GM18498 (cell line): Measurements from ENCODE around the gene ATP10B.
"Not testable (repeated sequence)": the region's sequence is repeated elsewhere in the genome, so short reads cannot be mapped to it uniquely, and the experiment has no call there.

Experiments used
- ATAC-seq: cut with Tn5 transposase; IDR thresholded peaks from one replicate; pipeline ENCODE4 v1.9.1; 2021; ENCODE audit warnings: mild to moderate bottlenecking, moderate library complexity; ENCODE audit not compliant: unreplicated experiment

Gene ATP10B, protein sequence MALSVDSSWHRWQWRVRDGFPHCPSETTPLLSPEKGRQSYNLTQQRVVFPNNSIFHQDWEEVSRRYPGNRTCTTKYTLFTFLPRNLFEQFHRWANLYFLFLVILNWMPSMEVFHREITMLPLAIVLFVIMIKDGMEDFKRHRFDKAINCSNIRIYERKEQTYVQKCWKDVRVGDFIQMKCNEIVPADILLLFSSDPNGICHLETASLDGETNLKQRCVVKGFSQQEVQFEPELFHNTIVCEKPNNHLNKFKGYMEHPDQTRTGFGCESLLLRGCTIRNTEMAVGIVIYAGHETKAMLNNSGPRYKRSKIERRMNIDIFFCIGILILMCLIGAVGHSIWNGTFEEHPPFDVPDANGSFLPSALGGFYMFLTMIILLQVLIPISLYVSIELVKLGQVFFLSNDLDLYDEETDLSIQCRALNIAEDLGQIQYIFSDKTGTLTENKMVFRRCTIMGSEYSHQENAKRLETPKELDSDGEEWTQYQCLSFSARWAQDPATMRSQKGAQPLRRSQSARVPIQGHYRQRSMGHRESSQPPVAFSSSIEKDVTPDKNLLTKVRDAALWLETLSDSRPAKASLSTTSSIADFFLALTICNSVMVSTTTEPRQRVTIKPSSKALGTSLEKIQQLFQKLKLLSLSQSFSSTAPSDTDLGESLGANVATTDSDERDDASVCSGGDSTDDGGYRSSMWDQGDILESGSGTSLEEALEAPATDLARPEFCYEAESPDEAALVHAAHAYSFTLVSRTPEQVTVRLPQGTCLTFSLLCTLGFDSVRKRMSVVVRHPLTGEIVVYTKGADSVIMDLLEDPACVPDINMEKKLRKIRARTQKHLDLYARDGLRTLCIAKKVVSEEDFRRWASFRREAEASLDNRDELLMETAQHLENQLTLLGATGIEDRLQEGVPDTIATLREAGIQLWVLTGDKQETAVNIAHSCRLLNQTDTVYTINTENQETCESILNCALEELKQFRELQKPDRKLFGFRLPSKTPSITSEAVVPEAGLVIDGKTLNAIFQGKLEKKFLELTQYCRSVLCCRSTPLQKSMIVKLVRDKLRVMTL (N-terminal part only)

GRCh38 chr5:160852049-160852448 lies at the start of gene ATP10B:
ATP10B (minus strand) TSS chr5:160852211; CDS start chr5:160688074, 164,137 bp downstream.
- no peak for ATAC-seq

GRCh38 chr5:160901656-160902055 lies 49.6 kb upstream of the ATP10B start:
- ATAC-seq = no peak

- ATAC-seq = no peak
These were observed 47.7 kb upstream of the ATP10B start for GRCh38 chr5:160899735-160900134.

DNA sequence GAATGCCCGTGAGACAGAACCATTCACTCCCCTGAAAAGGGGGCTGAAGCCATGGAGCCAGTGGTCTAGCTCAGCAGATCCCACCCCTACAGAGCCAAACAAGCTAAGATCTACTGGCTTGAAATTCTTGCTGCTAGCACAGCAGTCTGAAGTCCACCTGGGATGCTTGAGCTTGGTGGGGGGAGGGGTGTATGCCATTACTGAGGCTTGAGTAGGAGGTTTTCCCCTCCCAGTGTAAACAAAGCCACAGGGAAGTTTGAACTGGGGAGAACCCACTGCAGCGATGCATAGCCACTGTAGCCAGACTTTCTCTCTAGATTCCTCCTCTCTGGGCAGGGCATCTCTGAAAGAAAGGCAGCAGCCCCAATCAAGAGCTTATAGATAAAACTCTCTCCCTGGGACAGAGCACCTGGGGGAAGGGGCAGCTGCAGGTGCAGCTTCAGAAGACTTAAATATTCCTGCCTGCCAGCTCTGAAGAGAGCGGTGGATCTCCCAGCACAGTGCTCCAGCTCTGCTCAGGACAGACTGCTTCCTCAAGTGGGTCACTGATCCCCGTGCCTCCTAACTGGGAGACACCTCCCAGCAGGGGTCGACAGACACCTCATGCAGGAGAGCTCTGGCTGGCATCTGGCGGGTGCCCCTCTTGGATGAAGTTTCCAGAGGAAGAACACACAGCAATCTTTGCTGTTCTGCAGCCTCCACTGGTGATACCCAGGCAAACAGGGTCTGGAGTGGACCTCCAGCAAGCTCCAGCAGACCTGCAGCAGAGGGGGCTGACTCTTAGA lies 41.4 kb upstream of the ATP10B start:
- not testable (repeated sequence) for ATAC-seq

DNA sequence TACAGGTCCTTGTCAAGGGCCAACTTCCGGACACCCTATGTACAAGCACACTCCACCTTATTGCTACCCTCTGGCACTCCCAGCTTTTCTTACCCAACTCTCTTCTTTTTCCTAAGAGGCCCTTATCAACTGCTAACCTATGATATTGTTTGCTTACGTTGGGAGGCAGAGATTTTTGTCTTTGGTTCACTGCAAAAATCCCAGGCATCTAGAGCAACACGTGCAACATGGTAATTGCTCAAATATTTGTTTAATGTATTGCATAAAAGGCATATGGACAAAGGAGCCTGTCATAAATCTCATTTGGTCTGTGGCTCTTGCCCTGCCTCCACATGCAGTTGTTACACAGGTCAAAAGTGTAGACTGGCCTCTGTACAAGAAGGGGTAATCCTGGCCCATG lies 35.8 kb upstream of the ATP10B start:
- ATAC-seq = no peak

GRCh38 chr5:160873560-160874200 lies 21.7 kb upstream of the ATP10B start:
- not testable (repeated sequence) for ATAC-seq

DNA sequence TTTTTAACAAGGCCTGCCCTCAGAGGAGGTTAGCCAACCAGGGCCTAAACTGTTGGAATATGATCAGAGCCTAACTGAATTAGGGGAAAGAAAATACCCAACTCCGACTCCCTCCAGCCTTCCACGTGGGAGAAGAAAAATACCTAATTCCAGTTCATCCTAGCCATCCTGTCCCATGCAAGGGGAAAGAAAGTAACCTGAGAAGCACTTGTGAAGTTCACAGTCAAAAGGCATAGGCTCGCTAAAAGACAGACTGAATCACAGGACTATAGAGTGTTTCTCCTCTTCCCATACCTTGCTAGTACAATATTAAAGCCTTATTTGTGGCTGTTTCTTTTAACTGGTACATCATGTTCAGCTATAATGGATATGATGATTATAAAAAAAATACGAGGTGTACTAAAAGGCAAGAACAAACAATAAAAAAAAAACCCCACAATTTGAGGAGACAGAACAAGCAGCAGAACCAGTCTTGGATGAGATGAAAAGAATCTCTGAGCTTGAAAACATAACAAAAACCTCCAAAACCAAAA lies 18.0 kb upstream of the ATP10B start:
- ATAC-seq = no peak

DNA sequence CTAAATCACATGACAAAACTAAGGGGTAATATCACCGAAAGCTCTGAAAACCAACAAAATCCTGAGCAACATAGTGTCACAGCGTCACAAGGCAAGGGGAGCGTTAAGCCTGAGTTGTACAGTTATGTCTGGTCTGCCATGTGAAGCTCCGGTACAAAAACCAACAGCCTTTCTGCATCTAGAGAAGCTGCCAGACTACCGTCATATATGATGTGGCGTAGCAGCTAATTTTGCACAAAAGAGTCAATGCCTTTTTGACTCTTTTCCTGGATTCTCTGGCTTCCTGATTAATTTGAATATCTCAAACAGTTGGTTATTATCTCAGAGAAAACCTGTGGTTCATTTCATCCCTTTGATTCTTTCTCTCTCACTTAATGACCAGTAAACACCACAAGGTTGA lies 16.0 kb upstream of the ATP10B start:
- ATAC-seq = no peak

GRCh38 chr5:160851451-160851850 lies 560 bp downstream of the ATP10B start:
- ATAC-seq = no peak

- ATAC-seq = no peak
These were observed 1.6 kb downstream of the ATP10B start for GRCh38 chr5:160850421-160850820.

GRCh38 chr5:160847526-160848085 lies 4.4 kb downstream of the ATP10B start:
- no peak for ATAC-seq

DNA sequence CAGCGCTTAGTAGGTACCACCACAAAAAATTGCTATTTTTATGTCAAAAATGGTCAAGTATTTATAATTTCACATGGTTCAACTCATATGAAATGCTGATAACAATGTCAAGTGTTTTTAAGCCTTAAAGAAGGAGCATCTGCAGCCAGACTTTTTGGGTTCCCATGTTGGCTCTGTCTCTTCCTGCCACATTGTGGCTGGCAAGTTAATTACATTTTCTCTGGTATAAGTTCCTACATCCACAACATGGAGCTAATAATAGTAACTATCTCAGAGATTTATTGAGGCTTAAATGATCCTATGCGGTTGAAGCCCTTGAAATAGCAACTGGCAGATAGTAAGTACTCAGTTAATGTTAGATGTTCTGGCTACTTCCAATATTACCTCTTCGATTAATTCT lies 5.4 kb downstream of the ATP10B start:
- no peak for ATAC-seq

- no peak for ATAC-seq
These were observed 7.8 kb downstream of the ATP10B start for GRCh38 chr5:160844177-160844576.

DNA sequence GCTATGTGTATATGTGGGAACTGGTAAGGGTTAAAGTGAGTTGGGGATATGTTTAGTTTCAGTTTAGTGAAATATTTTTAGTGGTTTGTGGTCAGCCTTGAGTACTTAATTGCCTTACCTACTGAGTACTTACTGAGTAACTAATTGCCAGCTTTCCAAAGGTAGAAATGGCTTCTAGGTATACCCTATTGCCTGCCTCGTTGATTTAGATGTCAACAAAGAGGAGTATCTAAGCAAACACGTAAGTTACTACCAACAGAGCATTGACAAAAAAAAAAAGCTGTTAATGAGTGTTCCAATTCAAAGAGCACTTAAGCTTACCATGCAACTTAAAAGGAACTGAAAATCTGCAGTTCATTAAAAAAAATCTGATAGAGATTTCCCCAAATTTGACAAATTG lies 8.8 kb downstream of the ATP10B start:
- ATAC-seq = peak; percentile 95

- no peak for ATAC-seq
These were observed 14.0 kb downstream of the ATP10B start for GRCh38 chr5:160837749-160838593.

DNA sequence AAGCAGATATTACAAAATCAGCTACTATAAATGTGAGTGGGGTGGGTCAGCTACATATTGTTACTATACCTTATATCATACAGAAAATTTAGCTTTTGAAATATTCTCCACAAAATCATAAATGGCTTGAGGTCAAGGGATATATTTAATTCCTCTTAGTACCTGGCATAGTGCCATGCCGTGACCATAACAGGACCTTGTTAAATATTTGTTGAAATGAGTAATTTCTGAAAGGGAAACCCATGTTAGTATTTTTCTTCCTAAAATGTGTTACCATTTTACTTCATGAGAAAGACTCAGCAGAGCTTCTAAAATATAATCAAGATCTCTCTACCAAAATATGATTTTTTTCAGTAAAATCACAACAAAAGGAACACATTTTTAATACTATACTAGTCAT lies 14.8 kb downstream of the ATP10B start:
- ATAC-seq = no peak

GRCh38 chr5:160835818-160836528 lies 16.0 kb downstream of the ATP10B start:
- peak; percentile 65 for ATAC-seq

GRCh38 chr5:160835376-160835775 lies 16.6 kb downstream of the ATP10B start:
- peak; percentile 23 for ATAC-seq
